Calu3 (cell line): ENCODE results near the gene NCEH1. TPM values are rescaled to one million over a fixed set of nuclear protein-coding genes. Genes with fewer than 3 reads are reported as not detected.

Experiments
- BruUV-seq: library from RNA; stranded (reverse); fragments of 400-500 nt; replicated peaks from 2 replicates; lab custom pipeline; 2021; lab: Mats Ljungman, UMichigan
- CTCF ChIA-PET: fragments of 300-600 bp; sonication (Branson Sonifier 250); formaldehyde crosslinking; loops from one replicate; lab custom pipeline; 2022; ENCODE audit warnings: antibody characterized with exemption; lab: Charles Lee
- DNase-seq: peaks from one replicate; pipeline ENCODE4 v3.0.0; 2022
- H3K27ac Mint-ChIP-seq: one replicate; pipeline ENCODE4 v1.8.0; 2022; ENCODE audit warnings: mixed read lengths; ENCODE audit not compliant: unreplicated experiment
- H3K27me3 Mint-ChIP-seq: one replicate; pipeline ENCODE4 v1.8.0; 2022; ENCODE audit warnings: mixed read lengths; ENCODE audit not compliant: unreplicated experiment
- H3K36me3 Mint-ChIP-seq: one replicate; pipeline ENCODE4 v1.8.0; 2022; ENCODE audit warnings: mild to moderate bottlenecking, moderate library complexity, mixed read lengths; ENCODE audit not compliant: insufficient read depth, unreplicated experiment
- H3K4me1 Mint-ChIP-seq: one replicate; pipeline ENCODE4 v1.8.0; 2022; ENCODE audit warnings: mild to moderate bottlenecking, low read depth, mixed read lengths; ENCODE audit not compliant: unreplicated experiment
- H3K4me3 Mint-ChIP-seq: one replicate; pipeline ENCODE4 v1.8.0; 2022; ENCODE audit warnings: mild to moderate bottlenecking, low read depth, moderate library complexity, mixed read lengths; ENCODE audit not compliant: unreplicated experiment
- H3K9me3 Mint-ChIP-seq: one replicate; pipeline ENCODE4 v1.8.0; 2022; ENCODE audit warnings: low read depth, mixed read lengths; ENCODE audit not compliant: unreplicated experiment
- CTCF ChIP-seq: fragments of 200-600 bp; IDR thresholded peaks from one replicate; pipeline ENCODE4 v1.8.0; 2022; ENCODE audit warnings: antibody characterized with exemption; ENCODE audit not compliant: unreplicated experiment
- intact Hi-C: fragments of 100-400 bp; cut with micrococcal nuclease; formaldehyde crosslinking; loops from one replicate; pipeline ENCODE4 v1.10.0; 2022; ENCODE audit not compliant: unreplicated experiment
- total RNA-seq: library from RNA; stranded (reverse); gene quantifications from 2 replicates; pipeline ENCODE4 v1.2.3, GENCODE V29; 2022

NCEH1 gene
- total RNA-seq, 1 experiment from 2014 or later: 163 TPM

GRCh38 chr3:172622916-172623700 lies 87.8 kb downstream of the NCEH1 start:
- Mint-ChIP-seq H3K4me1 (peaks cover 53% of the 10 kb centered on the region), H3K27me3 (no peaks in the 10 kb centered on the region), H3K36me3 (peaks cover 18% of the 10 kb centered on the region), H3K9me3 (no peaks in the 10 kb centered on the region), H3K4me3 (no peak overlapping the region), H3K27ac (peak overlapping the region; percentile 63)
- intact Hi-C loops: loop anchor here (1.0 to 2.0 kb wide), 3 partner anchors 22 to 133 kb away; no protein-coding TSS in a partner anchor
- BruUV-seq: no TSS peak
- CTCF ChIA-PET: interaction anchor here (0.6 to 1.4 kb wide), 14 partner anchors 10 to 1266 kb away, joined by 3 to 7 read pairs (median 4); partner anchors contain the start of genes ECT2, NCEH1 and TNFSF10
- peak; percentile 74 for DNase-seq
- TF ChIP-seq CTCF: peak; percentile 61

- Mint-ChIP-seq H3K36me3 (peaks cover 16% of the 10 kb centered on the region), H3K9me3 (no peaks in the 10 kb centered on the region), H3K27me3 (no peaks in the 10 kb centered on the region), H3K4me1 (peaks cover 57% of the 10 kb centered on the region), H3K4me3 (no peak overlapping the region), H3K27ac (peak overlapping the region; percentile 63)
- intact Hi-C loops: loop anchor here (2.0 kb wide), 2 partner anchors 21 to 59 kb away; no protein-coding TSS in a partner anchor
- no TSS peak for BruUV-seq
- no peak for DNase-seq
- no peak for TF ChIP-seq CTCF
- CTCF ChIA-PET: interaction anchor here (0.6 to 1.4 kb wide), 8 partner anchors 9 to 1265 kb away, joined by 3 to 7 read pairs (median 4); partner anchors contain the start of genes ECT2 and TNFSF10
Observed at GRCh38 chr3:172622156-172622555, 88.7 kb downstream of the NCEH1 start.

GRCh38 chr3:172617976-172618375 lies 92.9 kb downstream of the NCEH1 start:
- CTCF ChIA-PET: no interaction called here
- Mint-ChIP-seq H3K36me3 (peaks cover 5% of the 10 kb centered on the region), H3K4me3 (no peak overlapping the region), H3K27ac (no peak overlapping the region), H3K4me1 (peaks cover 41% of the 10 kb centered on the region), H3K27me3 (no peaks in the 10 kb centered on the region), H3K9me3 (no peaks in the 10 kb centered on the region)
- no peak for DNase-seq
- TF ChIP-seq CTCF: no peak
- intact Hi-C loops: no loop called here
- BruUV-seq: no TSS peak

- Mint-ChIP-seq H3K4me1 (peaks cover 33% of the 10 kb centered on the region), H3K4me3 (no peak overlapping the region), H3K27me3 (no peaks in the 10 kb centered on the region), H3K36me3 (peaks cover 5% of the 10 kb centered on the region), H3K9me3 (no peaks in the 10 kb centered on the region), H3K27ac (peak overlapping the region; percentile 17)
- BruUV-seq: no TSS peak
- CTCF ChIA-PET: no interaction called here
- TF ChIP-seq CTCF: no peak
- no peak for DNase-seq
- intact Hi-C loops: no loop called here
Observed at GRCh38 chr3:172617013-172617706, 93.7 kb downstream of the NCEH1 start.
